GM18951 (cell line): ENCODE data around the gene PFDN4.

Experiments used
- POLR2A ChIP-seq: IDR thresholded peaks from 4 replicates; pipeline ENCODE4 v1.6.1; 2011; ENCODE audit warnings: mild to moderate bottlenecking; ENCODE audit not compliant: insufficient read length, insufficient read depth; ENCODE audit errors: extremely low read depth
- in situ Hi-C: fragments of 300-500 bp; cut with MboI; formaldehyde crosslinking; loops from one replicate; pipeline ENCODE4 v1.12.0; 2022; ENCODE audit warnings: low sequenced_read_pairs, mixed read lengths, inconsistent platforms; ENCODE audit not compliant: unreplicated experiment

The PFDN4 gene, protein sequence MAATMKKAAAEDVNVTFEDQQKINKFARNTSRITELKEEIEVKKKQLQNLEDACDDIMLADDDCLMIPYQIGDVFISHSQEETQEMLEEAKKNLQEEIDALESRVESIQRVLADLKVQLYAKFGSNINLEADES

DNA sequence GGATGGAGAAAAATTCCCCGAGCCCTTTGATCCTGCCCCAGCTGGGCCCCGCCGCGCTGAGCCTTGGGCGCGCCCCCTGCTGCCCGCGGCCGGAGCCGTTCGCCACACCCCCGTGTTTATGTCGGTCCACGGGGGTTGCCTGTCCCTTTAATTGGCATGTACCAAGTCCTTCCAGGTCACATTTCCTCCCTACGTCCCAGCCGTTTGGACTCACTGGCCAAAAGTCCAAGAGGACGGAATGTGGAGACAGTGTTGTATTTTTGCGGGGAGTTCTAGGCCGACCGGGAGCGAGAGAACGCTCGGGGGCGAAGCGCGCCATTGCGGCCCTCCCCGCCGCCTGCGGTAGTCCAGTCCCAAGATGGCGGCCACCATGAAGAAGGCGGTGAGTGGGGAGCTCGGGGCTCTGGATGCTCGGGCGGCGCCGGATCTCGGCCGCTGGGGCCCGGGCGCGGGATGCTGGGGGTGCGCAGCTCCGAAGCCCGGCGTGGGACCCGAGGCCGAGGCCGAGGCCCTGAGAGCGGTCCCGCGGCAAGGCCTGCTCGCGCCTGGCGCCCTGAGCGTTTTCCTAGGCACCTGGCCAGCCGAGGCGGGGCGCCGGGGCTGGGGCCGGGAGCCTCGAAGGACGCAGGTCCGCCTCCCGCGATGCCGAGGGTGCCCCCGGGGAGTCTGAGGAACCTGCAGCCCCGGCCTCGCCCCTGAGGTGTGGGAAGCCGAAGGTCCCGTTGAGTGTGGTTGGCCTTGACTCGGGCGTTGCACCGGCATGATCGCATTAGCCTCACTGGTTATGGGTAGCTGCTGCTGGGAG, at the start of gene PFDN4:
PFDN4 (plus strand) TSS at position 345 of the 805 bp plus-strand sequence; CDS start at position 359, 14 bp downstream.
- peak; percentile 67 for TF ChIP-seq POLR2A
- in situ Hi-C loops: no loop called here

DNA sequence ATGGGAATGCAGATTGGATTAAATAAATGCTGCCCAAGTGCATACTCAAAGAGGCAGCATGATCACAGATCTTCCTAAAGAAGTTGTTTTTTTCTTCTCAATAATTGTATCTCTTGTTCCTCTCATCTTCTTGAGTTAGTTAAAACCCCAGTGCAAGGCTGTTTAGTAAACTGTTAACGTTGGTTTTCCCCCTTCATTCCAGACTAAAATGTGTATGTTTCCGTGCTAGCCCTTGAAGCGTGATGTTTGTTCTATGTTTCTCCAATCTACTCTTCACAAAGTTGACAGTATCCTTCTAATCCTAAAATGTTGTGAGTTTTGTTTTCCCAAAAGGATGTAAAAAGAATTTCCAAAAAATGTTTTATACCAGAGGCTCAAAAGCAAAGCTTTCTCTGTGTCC, 49.7 kb upstream of the PFDN4 start:
- no peak for TF ChIP-seq POLR2A
- in situ Hi-C loops: no loop called here

DNA sequence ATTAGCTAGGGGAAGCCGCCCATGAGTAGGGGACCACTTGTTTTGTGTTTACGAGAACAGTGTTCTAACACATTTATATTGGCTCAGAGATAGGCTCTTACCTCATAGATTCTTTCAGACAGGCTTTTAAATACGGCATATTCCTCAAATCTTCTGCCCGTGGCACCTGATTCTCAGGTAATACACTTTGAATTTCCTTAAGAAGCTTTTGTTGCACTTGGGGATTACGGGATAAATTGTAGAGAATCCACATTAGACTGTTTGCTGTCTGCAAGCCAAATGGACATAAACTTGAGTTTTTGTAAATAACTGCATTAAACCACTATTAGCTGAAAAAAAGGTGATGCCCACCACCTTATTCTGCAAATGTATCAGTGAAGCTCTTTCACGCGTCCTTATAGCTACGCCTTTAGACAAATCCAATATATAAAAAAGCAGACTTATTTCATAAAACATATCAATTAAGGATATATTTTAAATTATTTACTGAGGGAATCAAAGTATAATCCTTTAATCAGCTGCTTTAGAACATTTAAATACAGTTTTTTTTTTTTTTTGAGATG, 49.0 kb upstream of the PFDN4 start:
- in situ Hi-C loops: no loop called here
- no peak for TF ChIP-seq POLR2A

DNA sequence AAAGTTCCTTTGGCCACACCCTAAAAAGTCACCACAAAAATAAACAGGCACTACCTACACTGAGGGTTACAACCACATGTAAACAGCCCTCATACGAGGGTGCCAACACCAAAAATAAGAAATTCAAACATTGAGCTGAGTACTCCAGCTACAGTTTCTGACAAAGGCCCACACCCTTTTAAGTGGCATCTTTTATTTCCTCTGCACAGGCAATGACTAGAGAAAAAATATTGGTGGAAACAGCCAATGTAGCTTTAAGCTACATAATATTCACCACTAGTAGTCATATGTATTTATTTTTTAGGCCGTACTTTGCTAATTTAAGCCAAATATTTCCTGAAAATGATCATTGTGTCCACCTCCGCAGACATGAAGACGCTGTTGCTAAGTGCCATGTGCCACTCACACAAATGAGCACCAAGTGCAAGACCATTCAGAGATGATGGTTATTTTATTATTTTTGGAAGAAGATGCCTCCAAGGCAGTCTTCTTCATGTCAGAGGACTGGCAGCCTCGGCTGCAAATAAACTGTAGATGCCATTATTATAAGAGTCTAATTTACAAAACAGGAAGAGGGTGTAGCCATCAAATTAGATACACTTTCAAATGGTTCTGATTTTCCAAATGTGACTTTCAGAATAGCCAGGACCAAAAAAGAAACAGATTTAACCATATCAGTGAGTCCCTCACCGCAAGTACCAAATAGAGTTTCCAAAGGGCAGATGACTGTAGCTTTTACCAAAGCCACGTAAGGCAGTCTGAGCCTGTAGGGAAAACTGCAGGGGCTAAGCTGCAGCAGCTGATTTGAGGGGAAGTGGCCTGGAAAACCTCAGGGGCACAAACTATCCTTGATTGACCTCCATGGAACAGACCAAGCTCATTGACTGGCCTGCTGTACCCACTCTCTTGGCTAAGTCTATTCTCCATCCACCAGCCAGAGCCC, 47.6 kb upstream of the PFDN4 start:
- no peak for TF ChIP-seq POLR2A
- in situ Hi-C loops: no loop called here

DNA sequence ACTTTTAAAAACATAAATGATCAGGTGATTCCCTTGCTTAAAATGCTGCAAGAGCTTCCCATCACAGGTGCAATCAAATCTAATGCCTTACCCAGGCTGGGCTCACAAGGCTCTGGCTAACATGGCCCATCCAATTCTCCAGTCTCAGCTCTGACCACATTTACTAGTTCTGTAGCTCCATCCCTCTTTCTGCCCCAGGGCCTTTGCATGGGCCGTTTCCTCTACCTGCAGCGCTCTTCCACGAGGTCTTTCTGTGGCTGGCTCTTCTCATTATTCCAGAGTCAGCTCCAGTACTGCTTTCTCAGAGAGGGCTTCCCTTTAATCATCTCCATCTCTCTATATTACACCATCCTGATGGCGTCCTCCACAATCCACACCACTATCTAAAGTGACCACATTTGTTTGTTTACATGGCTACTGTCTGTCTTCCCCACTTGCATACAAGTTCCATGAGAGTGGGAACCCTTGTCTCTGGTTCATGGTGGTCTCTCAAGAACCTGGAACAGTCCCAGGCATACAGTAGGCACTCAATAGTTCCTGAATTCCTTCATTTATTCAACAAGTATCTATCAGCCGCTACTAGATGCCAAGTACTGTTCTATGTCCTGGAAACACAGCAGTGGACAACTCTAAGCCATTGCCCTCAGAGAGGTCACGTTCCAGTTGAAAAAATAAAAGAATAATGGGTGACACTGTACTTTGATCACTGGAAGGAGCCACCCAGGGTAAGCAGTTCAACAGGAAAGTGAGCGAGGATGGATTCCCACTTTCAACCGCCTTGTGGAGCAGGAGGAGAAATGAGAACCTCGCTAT, 46.7 kb upstream of the PFDN4 start:
- in situ Hi-C loops: no loop called here
- TF ChIP-seq POLR2A: no peak

DNA sequence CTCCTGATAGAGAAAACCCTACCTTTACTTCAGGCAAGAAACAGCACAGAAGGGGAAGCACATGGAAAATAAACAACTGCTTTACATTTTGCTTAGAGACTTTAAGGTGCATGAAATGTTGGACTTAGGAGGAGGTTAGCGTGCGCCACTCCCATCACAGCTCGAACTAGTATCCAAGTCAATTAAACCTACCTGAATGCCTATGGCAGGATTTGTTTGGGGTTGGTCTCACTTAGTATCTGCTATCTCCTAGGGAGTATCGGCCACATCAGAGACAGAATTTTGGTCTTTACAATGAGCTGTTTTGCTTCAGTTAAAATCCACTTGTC, 46.1 kb upstream of the PFDN4 start:
- in situ Hi-C loops: no loop called here
- no peak for TF ChIP-seq POLR2A

DNA sequence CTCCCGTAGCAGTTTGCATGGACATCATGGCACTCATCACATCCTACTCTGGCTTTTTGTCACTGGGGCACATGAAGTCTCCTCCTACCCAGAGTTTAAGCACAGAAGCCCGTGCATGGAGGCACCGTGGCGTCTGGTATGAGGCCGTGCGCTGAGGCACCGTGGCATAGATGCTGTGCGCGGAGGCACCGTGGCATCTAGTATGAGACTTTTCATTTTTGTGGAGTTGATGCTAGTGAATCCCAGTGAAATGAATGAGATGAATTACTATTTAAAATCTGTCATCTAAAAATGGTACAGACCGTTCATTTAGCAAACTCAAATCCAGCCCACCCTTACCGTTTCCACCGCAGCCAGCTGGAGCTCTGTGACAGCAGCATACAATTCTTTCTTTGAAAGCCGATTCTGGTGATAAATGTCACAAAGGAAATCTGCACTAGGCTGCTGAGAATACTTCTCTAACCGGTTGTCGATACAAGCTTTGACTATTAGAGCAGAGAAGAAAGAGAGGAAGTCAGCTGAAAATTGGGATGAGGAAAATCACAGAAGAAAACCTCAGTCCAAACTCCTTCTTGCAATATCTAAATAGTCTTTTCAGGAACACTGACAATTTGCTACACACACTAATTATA, 45.4 kb upstream of the PFDN4 start:
- TF ChIP-seq POLR2A: no peak
- in situ Hi-C loops: no loop called here

DNA sequence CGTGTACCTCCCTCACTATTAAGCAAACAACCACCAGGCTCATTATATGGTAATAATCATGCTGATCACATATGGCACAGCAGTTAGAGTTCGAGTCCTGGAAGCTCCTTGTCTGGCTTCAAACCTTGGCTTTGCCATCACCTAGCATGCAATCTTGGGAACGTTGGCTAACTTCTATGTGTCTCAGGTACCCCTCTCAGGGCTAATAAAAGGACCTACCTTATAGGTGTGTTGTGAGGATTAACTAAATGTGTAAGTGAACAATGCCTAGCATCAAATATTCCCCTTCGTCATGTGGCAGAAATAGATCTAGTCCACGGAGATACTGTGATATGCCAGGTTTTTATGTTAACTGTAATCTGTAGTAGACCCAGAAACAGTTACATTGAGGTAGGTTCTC, 44.5 kb upstream of the PFDN4 start:
- TF ChIP-seq POLR2A: no peak
- in situ Hi-C loops: no loop called here

DNA sequence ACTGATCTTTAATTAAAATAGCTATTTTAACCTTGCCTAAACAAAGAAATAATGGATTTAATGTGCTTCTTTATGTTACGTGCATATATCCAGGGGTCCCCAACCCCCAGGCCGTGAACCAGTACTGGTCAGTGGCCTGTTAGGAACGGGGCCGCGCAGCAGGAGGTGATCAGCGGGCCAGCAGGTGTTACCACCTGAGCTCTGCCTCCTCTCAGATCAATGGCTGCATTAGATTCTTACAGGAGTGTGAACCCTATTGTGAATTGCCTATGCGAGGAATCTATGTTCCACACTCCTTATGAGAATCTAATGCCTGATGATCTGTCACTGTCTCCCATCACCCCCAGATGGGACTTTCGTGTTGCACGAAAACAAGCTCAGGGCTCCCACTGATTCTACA, 42.9 kb upstream of the PFDN4 start:
- TF ChIP-seq POLR2A: no peak
- in situ Hi-C loops: no loop called here

DNA sequence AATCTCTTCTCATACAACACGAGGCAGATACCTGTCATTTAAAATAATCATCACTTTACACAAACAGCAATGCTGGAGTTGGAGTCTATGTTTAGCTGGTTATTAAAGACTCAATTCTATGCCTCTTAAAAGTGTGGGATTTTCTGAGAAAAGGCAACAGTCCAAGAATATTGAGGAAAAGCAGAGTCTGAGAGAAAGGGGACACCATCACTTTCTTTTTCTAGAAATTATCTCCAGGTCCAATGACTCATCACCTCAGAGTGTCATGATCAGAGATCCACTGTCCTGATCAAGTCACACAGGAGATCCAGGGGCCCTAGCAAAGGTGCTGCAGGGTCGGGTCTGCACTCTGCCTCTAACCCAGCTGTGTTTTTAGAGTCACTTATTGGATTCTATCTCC, 42.1 kb upstream of the PFDN4 start:
- in situ Hi-C loops: no loop called here
- TF ChIP-seq POLR2A: no peak

DNA sequence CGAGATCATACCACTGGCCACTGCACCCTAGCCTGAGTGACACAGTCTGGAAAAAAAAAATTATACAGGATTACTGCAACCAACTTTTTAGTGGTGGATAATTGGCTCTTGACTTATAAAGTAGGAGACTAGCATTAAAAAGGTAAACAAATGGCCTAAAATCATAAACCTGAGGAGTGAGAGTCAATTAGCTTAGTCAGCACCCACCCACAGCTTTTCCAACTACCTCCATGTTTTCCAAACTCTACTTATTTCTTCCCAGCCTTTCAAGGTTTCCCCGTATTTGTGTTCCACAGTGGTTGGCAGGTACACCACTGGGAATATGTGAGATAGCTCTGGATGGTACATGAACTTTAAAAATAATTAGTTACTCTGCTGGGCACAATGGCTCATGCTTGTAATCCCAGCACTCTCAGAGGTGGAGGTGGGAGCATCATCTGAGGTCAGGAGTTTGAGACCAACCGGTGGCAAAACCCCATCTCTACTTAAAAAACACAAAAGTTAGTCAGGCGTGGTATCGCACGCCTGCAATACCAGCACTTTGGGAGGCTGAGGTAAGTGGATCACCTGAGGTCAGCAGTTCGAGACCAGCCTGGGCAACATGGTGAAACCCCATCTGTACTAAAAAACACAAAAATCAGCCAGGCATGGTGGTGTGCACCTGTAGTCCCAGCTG, 40.8 kb upstream of the PFDN4 start:
- in situ Hi-C loops: no loop called here
- no peak for TF ChIP-seq POLR2A
